ENCODE data around the gene PMM2.
"Not testable (repeated sequence)": the region's sequence is repeated elsewhere in the genome, so short reads cannot be mapped to it uniquely, and the experiment has no call there.

Gene PMM2

DNA sequence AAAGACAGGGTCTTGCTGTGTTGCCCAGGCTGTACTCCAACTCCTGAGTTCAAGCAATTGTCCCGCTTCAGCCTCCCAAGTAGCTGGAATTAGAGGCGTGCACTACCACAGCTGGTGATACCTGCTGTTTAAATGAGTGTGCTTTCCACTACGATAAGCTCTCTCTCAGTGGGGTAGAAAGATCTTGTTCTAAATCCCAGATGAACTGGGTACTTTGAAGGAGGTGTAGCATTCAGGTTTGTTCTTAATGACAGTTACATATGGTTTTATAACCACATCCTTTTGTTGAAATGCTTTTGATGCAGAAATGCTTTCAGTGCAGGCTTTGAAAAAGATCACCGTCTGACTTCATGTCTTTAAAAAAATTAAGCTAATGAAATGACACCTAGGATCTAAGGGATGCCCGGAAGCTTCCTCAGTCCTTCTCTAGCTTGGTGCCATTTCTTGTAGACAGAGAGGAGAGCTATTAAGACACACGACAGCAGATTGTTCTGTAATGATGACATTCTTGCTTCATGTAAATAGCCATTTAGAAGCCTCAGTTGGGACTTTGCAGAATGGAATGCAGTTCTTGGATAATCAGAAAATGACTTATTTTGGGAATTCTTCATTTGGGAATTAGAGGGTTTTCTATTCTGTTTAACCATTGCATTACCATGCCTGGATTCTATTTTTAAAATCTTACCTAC, 19.5 kb downstream of the PMM2 start:
- no peak for DNase-seq (ENCODE audit: low read depth in 3 of 3, low spot score in 1 of 3)

GRCh38 chr16:8818504-8819270, 21.0 kb downstream of the PMM2 start:
- DNase-seq (ENCODE audit: low read depth in 3 of 3, low spot score in 1 of 3): no peak

- no peak for DNase-seq (ENCODE audit: low read depth in 3 of 3, low spot score in 1 of 3)
These were observed 21.9 kb downstream of the PMM2 start for GRCh38 chr16:8819411-8820034.

GRCh38 chr16:8822403-8822802, 24.8 kb downstream of the PMM2 start:
- DNase-seq (ENCODE audit: low read depth in 3 of 3, low spot score in 1 of 3): no peak

GRCh38 chr16:8826278-8826879, 28.7 kb downstream of the PMM2 start:
- DNase-seq (ENCODE audit: low read depth in 3 of 3, low spot score in 1 of 3): no peak

- no peak for DNase-seq (ENCODE audit: low read depth in 3 of 3, low spot score in 1 of 3)
These were observed 31.0 kb downstream of the PMM2 start for GRCh38 chr16:8828541-8829165.

DNA sequence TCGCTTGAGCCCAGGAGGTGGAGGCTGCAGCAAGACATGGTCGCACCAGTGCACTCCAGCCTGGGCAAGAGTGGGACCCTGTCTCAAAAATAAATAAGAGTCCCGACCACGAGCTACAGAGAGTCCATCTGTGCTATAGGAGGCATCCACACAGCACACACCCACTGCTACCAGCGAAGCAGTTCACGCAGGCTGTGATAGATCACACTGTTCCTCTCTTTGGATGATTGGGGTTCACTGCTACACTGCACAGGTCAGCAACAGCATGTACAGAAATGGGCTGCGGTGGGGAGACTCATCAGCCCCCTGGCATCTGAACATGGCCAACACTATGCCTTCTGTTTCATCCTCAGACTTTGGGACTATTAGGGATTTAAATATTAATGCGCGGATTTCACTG, 33.8 kb downstream of the PMM2 start:
- DNase-seq (ENCODE audit: low read depth in 3 of 3, low spot score in 1 of 3): no peak

GRCh38 chr16:8831871-8832716, 34.5 kb downstream of the PMM2 start:
- DNase-seq (ENCODE audit: low read depth in 3 of 3, low spot score in 1 of 3): no peak

GRCh38 chr16:8832717-8833105, 35.1 kb downstream of the PMM2 start:
- no peak for DNase-seq (ENCODE audit: low read depth in 3 of 3, low spot score in 1 of 3)

DNA sequence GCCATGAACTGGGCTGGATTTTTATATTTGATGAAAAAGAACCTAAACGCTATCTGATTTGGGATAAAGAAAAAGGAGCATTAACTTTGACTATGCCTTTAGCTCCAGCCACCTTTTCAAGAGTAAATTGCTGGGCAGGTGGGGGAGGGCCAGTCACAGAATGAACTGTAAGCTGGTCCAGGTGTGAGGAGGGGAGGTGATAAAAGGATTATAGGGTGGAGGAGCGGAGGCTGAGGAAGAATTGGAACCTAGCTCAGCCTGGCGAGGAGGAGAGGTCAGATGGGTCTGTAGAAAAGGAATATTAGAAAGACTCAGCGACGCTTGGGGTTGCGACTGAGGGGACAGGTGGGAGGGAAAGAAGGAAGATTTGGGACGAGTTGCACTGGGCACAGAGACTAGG, 39.2 kb downstream of the PMM2 start:
- DNase-seq (ENCODE audit: low read depth in 3 of 3, low spot score in 1 of 3): not testable (repeated sequence)

DNA sequence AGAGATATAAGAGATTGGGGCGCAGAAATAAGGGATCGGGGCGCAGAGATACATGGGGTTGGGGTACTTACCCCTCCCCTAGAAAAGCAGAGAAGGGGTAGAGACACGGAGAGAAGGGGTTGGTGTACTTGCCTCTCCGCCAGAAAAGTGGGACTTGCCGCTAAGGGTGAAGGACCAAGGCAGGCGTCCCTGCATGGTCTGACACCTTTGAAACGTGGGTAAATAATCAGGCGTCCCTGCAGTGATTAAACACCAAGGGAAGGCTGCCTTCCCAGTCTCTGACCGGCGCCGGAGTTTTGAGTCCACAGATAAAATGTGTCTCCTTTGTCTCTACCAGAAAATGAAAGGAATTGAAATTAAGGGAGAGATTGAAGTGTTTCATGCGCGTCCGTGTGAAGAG, 40.0 kb downstream of the PMM2 start:
- not testable (repeated sequence) for DNase-seq (ENCODE audit: low read depth in 3 of 3, low spot score in 1 of 3)

DNA sequence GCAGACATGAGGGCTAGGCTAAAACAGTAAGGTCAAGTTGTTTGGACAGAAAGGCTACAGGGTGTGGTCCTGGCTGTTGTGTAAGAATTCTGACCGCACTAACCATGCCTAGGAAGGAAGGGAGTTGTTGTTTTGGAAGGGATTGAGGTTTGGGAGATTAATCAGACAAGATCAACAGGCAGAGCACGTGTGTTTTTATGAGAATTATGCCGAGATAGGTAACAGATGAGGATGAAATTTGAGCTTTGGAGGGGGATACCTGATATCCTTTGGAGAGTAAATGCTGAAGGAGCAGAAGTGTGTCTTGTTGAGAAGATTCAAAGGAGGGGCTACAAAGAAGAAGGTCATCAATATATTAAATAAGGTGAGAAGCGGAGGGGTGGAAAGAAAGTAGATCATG, 44.4 kb downstream of the PMM2 start:
- DNase-seq (ENCODE audit: low read depth in 3 of 3, low spot score in 1 of 3): not testable (repeated sequence)

DNA sequence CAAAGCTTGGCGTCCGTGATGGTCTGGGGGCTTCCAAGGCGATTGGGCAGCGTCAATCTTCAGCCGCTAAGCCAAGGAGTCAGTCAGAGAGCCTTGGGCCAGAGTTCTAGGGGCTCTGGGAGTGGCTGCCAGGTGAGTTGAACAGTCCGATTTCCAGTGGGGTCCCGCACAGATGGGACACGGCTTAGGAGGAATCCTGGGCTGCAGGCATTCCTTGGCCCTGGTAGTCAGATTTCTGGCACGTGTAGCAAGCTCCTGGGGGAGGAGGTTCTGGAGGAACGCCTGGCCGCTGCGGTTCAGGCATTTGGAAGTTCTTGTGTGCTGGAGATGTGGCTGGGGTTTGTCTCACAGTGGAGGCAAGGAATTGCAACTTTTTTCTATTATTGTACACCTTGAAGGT, 45.7 kb downstream of the PMM2 start:
- DNase-seq (ENCODE audit: low read depth in 3 of 3, low spot score in 1 of 3): not testable (repeated sequence)

DNA sequence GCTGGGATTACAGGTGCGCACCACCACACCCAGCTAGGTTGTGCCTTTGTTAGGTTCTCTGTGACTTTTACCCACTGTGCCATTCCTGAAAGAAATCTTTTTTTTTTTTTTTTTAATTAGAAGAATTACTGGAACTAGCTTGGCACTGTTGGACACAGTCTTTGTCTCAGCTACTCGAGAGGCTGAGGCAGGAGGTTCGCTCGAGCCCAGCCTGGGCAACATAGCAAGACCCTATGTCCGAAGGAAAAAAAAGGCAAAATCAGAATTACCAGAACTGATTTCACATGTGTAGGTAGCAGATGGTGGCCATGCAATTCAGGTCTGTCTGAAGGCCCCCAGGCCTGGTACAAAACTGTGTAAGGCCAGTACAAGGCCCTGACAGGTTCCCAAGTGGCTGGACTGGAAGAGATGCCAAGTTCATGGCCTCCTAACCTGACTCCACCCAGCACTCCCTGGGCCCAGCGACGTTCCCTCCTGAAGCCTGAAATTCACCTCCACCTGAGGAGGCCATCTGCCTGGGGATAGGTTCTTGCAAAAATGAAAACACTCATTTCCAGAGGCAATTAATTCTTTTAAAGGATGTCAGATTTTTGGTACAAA, 48.2 kb downstream of the PMM2 start:
- DNase-seq (ENCODE audit: low read depth in 3 of 3, low spot score in 1 of 3): no peak

- no peak for DNase-seq (ENCODE audit: low read depth in 3 of 3, low spot score in 1 of 3)
These were observed 48.8 kb downstream of the PMM2 start for GRCh38 chr16:8846401-8846932.

DNA sequence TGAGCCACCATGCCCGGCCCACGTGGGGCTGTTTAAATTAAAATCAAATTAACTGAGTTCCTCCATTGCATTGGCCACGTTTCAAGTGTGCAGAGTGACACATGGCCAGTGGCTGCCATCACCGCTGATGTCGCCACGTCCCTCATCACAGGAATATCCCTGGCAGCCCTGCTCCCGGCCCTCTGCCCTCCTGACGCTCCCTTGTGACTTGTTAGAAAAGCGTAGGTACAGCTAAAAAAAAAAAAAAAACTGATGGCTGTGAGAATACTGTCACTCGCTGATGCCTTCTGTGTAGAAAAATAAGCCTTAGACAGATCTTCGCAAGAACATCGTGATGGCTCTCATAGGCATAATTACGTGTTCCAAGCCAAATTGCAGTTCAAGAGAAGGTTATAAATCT, 49.5 kb downstream of the PMM2 start:
- DNase-seq (ENCODE audit: low read depth in 3 of 3, low spot score in 1 of 3): no peak

DNA sequence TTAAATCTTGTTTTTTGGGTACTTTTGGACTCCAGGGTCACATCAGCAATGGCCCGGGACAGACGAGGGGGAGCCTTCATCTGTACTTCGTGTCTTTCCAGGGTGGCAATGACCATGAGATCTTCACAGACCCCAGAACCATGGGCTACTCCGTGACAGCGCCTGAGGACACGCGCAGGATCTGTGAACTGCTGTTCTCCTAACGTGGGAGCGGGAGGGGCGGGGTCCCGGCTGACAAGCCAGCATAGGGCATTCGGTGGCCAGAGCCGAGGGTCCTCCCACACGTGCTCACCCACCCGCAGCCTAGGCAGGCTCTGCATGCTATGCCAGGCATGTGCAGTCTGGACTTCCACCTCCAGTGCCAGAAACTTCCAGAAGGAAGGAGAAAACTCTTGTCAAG, 50.0 kb downstream of the PMM2 start:
- no peak for DNase-seq (ENCODE audit: low read depth in 3 of 3, low spot score in 1 of 3)

GRCh38 chr16:8848231-8848938, 50.7 kb downstream of the PMM2 start:
- DNase-seq (ENCODE audit: low read depth in 3 of 3, low spot score in 1 of 3): no peak

- DNase-seq (ENCODE audit: low read depth in 3 of 3, low spot score in 1 of 3): no peak
These were observed 51.3 kb downstream of the PMM2 start for GRCh38 chr16:8848939-8849391.
